HG03045 (cell line): ENCODE measurements around the gene CCND3.
"Not testable (repeated sequence)": the region's sequence is repeated elsewhere in the genome, so short reads cannot be mapped to it uniquely, and the experiment has no call there.

Experiments used
- ATAC-seq: cut with Tn5 transposase; IDR thresholded peaks from one replicate; pipeline ENCODE4 v1.9.1; 2021; ENCODE audit warnings: mild to moderate bottlenecking, moderate library complexity; ENCODE audit not compliant: unreplicated experiment

CCND3 gene

GRCh38 chr6:41954668-41955067, 13.1 kb upstream of the CCND3 start:
- no peak for ATAC-seq

GRCh38 chr6:41947581-41948220, 6.1 kb upstream of the CCND3 start:
- ATAC-seq, result no peak

- ATAC-seq, result no peak
Measured at GRCh38 chr6:41943456-41943855, 1.8 kb upstream of the CCND3 start.

- ATAC-seq, result not testable (repeated sequence)
Measured at GRCh38 chr6:41942882-41943281, 1.3 kb upstream of the CCND3 start.

- no peak for ATAC-seq
Measured at GRCh38 chr6:41942067-41942851, 651 bp upstream of the CCND3 start.

GRCh38 chr6:41940759-41941279, 789 bp downstream of the CCND3 start:
- peak; percentile 16 for ATAC-seq

GRCh38 chr6:41939848-41940758, 1.5 kb downstream of the CCND3 start:
- ATAC-seq, result no peak

GRCh38 chr6:41939176-41939847, 2.3 kb downstream of the CCND3 start:
- ATAC-seq, result no peak

- no peak for ATAC-seq
Measured at GRCh38 chr6:41938590-41939175, 2.9 kb downstream of the CCND3 start.

- ATAC-seq, result no peak
Measured at GRCh38 chr6:41937861-41938574, 3.6 kb downstream of the CCND3 start.

GRCh38 chr6:41937472-41937860, 4.1 kb downstream of the CCND3 start:
- no peak for ATAC-seq

GRCh38 chr6:41936073-41936837, 5.4 kb downstream of the CCND3 start:
- no peak for ATAC-seq

GRCh38 chr6:41935685-41936072, 5.9 kb downstream of the CCND3 start:
- no peak for ATAC-seq

GRCh38 chr6:41935193-41935574, 6.4 kb downstream of the CCND3 start:
- ATAC-seq, result no peak

GRCh38 chr6:41934278-41935192, 7.1 kb downstream of the CCND3 start:
- no peak for ATAC-seq

GRCh38 chr6:41932378-41932777, 9.2 kb downstream of the CCND3 start:
- no peak for ATAC-seq

GRCh38 chr6:41931792-41932191, 9.8 kb downstream of the CCND3 start:
- no peak for ATAC-seq

- ATAC-seq, result no peak
Measured at GRCh38 chr6:41929924-41930323, 11.7 kb downstream of the CCND3 start.
